Fibroblast of pulmonary artery (primary cell): ENCODE results near the gene DOCK8.

ENCODE experiments used
- DNase-seq: peaks from one replicate; pipeline ENCODE4 v3.0.0-alpha.2; 2010; ENCODE audit warnings: low read depth
- H3K4me3 ChIP-seq: replicated peaks from 2 replicates; pipeline ENCODE4 v1.5.1; 2011; ENCODE audit warnings: low read depth, mild to moderate bottlenecking, control low read depth, low read length, moderate library complexity
- TF ChIP-seq, protein P1 (sequence below): IDR thresholded peaks from 2 replicates; pipeline ENCODE4 v1.5.1; 2011; ENCODE audit warnings: mild to moderate bottlenecking, control low read depth, low read length, inconsistent platforms; ENCODE audit errors: missing control alignments

The DOCK8 gene

DNA sequence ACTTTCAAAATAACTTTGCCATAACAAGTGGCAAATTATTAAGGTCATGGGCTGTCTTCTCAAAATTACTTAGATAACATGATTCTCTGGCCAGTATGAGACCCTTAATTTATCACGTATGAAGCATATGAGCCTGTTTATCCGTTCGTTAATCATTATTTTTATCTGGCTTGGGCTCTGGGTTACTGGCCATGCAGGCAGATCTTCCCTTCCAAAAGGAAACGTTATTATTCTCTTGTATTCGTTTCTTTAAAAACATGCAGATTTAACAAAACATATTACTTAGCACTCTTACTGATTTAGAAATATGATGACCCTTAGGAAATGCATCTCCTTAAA is 148.6 kb downstream of the DOCK8 start:
- no peak overlapping the region for H3K4me3 ChIP-seq
- DNase-seq: no peak
- TF ChIP-seq, protein P1, sequence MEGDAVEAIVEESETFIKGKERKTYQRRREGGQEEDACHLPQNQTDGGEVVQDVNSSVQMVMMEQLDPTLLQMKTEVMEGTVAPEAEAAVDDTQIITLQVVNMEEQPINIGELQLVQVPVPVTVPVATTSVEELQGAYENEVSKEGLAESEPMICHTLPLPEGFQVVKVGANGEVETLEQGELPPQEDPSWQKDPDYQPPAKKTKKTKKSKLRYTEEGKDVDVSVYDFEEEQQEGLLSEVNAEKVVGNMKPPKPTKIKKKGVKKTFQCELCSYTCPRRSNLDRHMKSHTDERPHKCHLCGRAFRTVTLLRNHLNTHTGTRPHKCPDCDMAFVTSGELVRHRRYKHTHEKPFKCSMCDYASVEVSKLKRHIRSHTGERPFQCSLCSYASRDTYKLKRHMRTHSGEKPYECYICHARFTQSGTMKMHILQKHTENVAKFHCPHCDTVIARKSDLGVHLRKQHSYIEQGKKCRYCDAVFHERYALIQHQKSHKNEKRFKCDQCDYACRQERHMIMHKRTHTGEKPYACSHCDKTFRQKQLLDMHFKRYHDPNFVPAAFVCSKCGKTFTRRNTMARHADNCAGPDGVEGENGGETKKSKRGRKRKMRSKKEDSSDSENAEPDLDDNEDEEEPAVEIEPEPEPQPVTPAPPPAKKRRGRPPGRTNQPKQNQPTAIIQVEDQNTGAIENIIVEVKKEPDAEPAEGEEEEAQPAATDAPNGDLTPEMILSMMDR: no peak

DNA sequence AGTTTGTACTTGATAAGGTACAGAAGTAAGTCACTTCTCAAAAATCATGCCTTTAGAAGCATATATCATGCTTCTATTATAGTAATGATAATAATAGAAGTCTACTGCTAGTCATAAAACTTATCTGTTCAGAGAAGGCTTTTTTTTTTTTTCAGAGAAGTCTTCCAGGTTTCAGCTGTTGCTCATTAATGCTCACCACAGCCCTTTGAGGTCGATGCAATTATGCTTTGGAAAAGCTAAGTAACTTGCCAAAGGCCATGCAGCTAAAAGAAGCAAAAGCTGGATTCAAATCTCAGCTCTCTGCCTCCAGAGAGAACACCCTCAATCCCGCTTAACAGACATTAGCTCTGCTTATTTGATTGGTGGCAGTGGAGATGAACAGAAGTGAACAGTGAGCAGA is 150.8 kb downstream of the DOCK8 start:
- TF ChIP-seq, protein P1: no peak
- no peak overlapping the region for H3K4me3 ChIP-seq
- no peak for DNase-seq

DNA sequence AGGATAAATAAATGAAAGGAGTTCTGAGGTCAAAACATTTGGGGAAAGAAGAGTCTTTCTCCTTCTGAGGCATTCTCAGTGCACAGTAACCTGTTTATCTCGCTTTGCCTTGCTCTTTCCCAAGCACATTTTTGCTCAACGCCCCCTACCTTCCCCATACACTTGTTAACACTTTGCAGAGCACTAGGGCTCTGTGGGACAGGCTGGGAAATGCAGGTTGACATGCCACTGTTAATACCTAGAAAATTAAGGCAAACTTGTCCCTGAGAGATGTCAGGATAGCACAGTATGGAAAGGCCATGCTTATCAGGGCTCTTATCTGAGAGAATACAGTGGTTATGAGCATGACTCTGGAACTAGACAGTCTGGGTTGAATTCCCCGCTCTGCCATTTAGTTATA is 152.0 kb downstream of the DOCK8 start:
- DNase-seq: no peak
- H3K4me3 ChIP-seq: no peak overlapping the region
- TF ChIP-seq, protein P1: no peak

DNA sequence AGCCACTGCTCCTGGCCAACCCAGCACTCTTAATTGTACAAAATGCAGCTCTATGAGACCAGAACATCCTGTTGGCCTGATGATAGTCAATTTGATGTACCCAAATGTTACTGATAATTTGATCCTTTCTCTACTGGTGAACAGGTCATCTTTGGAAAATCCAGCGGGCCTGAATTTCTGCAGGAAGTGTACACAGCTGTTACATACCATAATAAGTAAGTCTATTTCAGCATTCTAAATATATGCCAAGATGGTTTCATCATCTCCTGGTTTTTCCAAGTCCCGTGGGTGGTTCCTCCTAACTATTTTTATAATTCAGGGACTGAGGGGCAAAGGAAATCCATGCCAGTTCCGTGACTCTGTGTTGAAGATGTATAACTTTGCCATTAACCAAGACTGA is 155.4 kb downstream of the DOCK8 start:
- TF ChIP-seq, protein P1: no peak
- no peak for DNase-seq
- H3K4me3 ChIP-seq: no peak overlapping the region

DNA sequence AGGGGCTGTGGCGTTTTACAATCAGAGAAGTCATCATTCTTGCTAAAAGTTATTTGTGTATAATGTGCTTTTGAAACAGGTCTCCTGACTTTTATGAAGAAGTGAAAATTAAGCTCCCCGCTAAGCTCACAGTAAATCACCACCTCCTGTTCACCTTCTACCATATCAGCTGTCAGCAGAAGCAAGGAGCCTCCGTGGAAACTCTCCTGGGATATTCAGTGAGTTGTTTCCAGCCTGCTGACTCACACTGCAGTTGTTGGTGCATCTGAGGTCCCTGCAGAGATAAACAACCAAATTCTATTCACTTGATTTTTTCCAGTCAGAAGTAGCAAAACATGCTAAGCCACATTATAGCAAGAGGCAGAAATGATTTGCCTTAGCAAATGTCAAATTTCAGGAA is 156.7 kb downstream of the DOCK8 start:
- no peak overlapping the region for H3K4me3 ChIP-seq
- TF ChIP-seq, protein P1: no peak

DNA sequence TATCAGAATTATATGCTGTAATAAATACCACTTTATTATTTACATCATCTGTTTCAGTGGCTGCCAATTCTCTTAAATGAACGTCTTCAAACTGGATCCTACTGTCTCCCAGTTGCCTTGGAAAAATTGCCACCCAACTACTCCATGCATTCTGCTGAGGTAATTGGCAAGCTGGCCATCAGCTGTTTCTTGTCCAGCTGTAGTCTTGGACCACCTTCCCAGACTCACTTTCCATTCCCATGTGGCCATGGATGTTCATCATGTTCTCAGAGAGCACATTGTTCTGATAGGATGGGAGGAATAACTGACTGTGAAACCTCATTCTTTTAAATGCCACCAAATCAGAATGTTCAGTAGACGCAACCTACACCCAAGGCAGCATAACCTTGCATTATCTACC is 157.5 kb downstream of the DOCK8 start:
- TF ChIP-seq, protein P1: no peak
- H3K4me3 ChIP-seq: no peak overlapping the region
- no peak for DNase-seq

More for the DNA sequence above, 156.7 kb downstream of the DOCK8 start:
- no peak for DNase-seq

DNA sequence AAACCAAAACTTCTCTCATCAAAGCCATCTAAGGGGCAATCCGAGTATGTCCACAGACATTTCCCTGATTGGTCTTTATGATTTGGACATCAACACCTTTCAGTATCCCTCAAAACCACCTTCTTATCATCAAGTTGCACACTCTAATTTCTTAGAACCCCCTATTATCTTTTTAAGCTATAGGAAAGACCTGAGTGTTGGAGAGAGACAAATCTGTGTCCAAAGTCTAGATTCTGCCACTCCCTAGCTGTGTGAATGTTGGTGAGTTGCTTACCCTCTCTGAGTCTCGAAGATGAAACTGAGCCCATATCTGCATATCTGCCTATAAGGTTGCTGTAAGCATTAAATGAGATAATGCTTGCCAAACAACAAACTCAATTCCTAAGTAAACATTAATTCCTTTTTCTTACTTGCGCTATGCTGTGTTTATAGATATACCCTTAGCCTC is 159.1 kb downstream of the DOCK8 start:
- no peak overlapping the region for H3K4me3 ChIP-seq
- DNase-seq: no peak
- TF ChIP-seq, protein P1: no peak
